Testis (tissue), 2 donors: ENCODE results near the gene GLT1D1.

Experiments used
- POLR2A ChIP-seq: fragments of 450-650 bp; IDR thresholded peaks from one replicate; pipeline ENCODE4 v1.6.1; 2017; ENCODE audit warnings: antibody characterized with exemption, mild to moderate bottlenecking, moderate library complexity
- TF ChIP-seq, protein P1 (sequence below), 3 experiments: fragments of 450-650 bp in 2 of 3; fragments of 200-600 bp in 1 of 3; sonication (generic) in 1 of 3; IDR thresholded peaks; one replicate each; pipeline ENCODE4 v1.5.1; 2016 to 2019; ENCODE audit warnings: antibody characterized with exemption in 3 of 3, mild to moderate bottlenecking in 2 of 3, moderate library complexity in 1 of 3

- TF ChIP-seq, protein P1, sequence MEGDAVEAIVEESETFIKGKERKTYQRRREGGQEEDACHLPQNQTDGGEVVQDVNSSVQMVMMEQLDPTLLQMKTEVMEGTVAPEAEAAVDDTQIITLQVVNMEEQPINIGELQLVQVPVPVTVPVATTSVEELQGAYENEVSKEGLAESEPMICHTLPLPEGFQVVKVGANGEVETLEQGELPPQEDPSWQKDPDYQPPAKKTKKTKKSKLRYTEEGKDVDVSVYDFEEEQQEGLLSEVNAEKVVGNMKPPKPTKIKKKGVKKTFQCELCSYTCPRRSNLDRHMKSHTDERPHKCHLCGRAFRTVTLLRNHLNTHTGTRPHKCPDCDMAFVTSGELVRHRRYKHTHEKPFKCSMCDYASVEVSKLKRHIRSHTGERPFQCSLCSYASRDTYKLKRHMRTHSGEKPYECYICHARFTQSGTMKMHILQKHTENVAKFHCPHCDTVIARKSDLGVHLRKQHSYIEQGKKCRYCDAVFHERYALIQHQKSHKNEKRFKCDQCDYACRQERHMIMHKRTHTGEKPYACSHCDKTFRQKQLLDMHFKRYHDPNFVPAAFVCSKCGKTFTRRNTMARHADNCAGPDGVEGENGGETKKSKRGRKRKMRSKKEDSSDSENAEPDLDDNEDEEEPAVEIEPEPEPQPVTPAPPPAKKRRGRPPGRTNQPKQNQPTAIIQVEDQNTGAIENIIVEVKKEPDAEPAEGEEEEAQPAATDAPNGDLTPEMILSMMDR (IDR thresholded peaks at IDR 0.05): no peak
- no peak for TF ChIP-seq POLR2A
Measured at GRCh38 chr12:128817111-128818015, 35.9 kb upstream of the GLT1D1 start.
